ENCODE measurements around the gene TIPRL.
"Not testable (repeated sequence)": the region's sequence is repeated elsewhere in the genome, so short reads cannot be mapped to it uniquely, and the experiment has no call there.

DNA sequence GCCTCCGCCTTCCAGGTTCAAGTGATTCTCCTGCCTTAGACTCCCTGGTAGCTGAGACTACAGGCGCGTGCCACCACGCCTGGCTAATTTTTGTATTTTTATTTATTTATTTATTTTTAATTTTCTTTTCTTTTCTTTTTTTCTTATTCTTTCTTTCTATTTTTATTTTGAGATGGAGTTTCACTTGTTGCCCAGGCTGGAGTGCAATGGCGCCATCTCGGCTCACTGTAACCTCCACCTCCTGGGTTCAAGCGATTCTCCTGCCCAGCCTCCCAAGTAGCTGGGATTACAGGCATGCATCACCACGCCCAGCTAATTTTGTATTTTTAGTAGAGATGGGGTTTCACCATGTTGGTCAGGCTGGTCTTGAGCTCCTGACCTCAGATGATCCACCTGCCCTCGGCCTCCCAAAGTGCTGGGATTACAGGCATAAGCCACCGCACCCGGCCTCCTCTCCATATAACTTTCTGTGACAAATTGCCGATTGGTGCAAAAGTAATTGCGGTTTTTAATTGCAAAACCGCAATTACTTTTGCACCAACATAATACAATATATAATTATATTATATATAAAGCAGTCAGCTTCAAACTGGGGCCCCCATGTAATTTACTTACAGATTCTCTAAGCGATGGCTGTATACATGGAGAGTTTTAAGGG lies 2.4 kb downstream of the TIPRL start:
- TF ChIP-seq POLR2AphosphoS5 (IDR thresholded peaks at IDR 0.05; ENCODE audit: low read depth, low read length); TAF1 (IDR thresholded peaks at IDR 0.05; ENCODE audit: borderline replicate concordance, low read depth, low read length): not testable (repeated sequence)
